ENCODE measurements around the gene UBC.
"Not testable (repeated sequence)": the region's sequence is repeated elsewhere in the genome, so short reads cannot be mapped to it uniquely, and the experiment has no call there.

UBC gene

DNA sequence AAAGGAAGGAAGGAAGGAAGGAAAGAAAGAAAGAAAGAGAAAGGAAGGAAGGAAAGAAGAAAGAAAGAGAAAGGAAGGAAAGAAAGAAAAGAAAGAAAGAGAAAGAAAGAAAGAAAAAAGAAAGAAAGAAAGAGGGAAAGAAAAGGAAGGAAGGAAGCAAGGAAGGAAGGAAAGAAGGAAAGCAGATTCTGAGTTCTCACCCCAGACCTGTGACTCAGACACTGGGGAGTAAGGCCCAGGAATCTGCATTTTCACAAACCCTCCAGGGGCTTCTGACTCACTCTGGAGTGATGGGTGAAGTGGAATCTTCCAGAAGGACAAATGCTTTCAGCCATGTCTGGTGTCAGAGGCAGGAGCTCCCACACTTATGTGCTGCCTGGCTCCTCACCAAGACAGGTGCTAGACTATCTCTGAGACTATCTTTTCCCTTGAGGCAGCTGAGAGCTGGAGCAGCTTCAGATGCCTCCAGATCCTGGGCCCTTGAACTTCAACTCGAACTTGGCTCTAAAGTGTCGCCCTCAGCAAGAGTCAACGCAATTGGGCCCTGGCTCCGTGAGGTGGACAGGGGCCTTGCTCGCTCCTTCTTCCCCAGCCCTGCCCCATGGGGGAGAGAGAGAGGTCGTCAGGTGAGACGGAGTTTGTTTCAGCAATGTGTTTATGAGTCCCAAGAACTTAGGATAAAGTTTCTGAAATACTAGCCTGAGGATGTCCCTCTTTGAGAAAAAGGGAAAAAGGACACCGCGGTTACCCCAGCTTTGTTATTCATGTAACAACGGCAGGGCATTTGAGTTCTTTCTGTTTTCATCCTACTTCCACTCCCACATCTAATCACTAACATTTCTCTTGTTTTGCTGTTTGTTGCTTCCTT lies 31.0 kb downstream of the UBC start:
- no peak for DNase-seq

DNA sequence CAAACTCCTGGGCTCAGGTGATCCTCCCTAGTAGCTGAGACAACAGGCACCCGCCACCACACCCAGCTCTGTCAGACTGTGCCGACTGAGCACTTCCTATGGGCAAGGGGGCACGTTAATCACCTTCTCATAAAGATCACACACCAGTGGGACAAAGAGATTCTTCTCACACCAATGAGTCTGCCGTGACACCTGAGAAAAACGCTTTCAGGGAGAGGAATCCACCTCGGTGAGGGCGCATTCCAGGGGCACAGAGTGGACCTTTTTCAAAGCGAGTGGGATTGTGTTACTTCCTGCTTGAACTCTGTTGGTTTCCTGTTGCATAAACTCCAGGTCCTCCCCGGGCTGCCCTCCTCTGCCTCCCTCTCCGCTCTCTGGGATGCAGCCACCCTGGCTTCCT lies 33.3 kb downstream of the UBC start:
- no peak for DNase-seq

GRCh38 chr12:124880335-124880734 lies 34.1 kb downstream of the UBC start:
- DNase-seq: not testable (repeated sequence)

DNA sequence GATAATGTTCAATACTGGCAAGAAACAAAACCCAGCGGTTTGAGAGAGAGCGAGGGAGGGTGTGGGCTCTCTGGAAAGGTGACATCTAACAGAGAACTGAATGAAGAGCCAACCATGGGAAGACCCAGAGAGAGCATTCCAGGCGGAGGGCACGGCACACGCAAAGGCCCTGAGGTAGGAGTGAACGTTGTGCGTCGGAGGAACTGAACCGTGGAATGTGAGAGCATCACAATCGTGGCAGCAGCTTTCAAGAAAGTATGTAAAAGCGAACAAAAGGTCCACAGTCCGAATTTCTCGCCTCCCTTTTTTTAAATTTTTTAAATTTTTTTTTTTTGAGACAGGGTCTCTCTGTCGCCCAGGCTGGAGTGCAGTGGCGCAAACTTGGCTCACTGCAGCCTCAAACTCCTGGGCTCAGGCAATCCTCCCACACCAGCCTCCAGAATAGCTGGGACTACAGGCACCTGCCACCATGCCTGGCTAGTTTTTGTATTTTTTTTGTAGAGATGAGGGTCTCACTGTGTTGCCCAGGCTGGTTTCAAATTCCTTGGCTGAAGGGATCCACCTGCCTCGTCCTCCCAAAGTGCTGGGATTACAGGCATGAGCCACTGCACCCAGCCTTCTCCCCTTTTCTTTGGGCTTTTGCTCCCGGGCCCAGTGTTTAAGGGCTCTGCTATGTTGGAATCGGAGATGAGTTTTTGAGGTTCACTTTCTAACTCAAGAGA lies 35.5 kb downstream of the UBC start:
- no peak for DNase-seq

DNA sequence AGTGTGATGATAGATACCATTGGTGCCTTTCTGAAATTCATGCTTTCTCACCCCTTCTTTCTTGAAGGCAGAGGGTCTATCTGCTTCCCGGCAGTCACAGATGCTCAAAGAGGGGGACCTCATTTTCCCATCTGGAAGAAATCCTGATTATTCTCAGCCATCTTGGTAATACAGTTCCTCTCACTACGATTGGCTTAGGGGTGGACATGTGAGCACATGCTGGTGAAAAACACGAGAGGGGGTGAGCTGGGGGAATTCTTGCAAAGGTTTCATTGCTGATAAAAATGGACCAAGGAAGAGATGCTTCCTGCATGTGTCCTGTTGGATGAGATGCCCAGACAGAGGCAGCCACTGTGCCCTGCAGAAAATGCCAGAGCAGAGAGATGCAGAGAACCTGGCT lies 37.0 kb downstream of the UBC start:
- no peak for DNase-seq

DNA sequence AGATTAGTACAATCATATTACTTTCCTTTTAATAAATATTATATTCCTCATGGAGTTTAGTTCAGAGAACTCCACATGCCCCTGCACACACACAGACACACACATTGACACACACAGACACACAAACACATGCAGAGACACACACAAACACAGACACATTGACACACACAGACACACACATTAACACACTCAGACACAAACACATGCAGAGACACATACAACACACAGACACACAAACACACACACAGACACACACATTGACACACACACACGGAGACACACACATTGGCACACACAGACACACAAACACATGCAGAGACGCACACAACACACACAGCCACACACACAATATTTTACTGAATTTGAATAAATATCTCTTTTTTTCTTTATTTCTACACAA lies 38.3 kb downstream of the UBC start:
- no peak for DNase-seq

DNA sequence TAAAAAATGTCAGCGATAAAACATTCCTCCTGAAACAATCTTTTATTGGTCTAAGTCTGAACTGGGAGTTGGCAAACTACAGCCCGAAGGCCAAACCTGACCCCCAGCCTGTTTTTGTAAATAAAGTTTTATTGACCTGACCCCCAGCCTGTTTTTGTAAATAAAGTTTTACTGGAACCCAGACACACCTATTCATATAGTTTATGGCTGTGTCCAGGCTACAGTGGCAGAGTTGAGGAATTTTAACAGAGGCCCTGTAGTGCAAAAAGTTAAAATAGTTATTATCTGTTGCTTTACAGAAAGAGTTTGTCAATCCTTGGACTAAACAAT lies 38.7 kb downstream of the UBC start:
- no peak for DNase-seq

- no peak for DNase-seq
These were observed 39.3 kb downstream of the UBC start for GRCh38 chr12:124874988-124875802.

DNA sequence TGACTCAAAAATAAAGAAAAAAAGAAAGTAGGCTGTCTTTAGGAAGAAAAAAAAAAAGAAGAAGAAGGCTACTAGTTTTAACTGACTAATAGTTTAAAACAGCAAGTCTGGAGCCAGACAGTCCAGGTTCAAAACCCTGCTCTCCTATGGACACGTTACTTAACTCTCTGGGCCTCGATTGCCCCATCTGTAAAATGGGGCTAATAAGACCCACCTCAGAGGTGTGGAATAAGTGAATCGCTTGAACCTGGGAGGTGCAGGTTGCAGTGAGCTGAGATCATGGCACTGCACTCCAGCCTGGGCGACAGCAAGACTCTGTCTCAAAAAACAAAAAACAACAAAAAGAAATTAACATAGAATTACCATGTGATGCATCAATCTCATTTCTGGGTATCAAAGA lies 40.3 kb downstream of the UBC start:
- no peak for DNase-seq

GRCh38 chr12:124872068-124872719 lies 42.3 kb downstream of the UBC start:
- no peak for DNase-seq

DNA sequence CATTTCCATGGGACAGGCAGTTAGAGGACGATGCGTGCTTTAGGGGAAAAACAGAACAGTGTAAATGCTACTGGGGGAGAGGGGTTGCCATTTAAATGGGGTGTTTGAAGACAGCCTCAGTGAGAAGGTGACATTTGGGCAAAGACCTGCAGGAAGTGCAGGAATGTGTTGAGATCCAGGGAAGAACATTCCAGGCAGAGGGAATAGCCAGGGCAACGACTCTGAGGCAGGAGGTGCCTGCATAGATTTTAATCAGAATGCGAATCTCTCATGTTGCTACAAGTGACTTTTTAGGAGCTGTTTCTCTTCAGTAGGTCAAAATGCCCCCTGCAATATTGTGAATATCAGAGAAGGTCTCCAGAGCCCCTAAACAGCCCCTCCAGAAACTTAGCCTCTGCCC lies 43.2 kb downstream of the UBC start:
- no peak for DNase-seq

- DNase-seq: no peak
These were observed 43.9 kb downstream of the UBC start for GRCh38 chr12:124870515-124870914.

- no peak for DNase-seq
These were observed 45.3 kb downstream of the UBC start for GRCh38 chr12:124869059-124869665.

DNA sequence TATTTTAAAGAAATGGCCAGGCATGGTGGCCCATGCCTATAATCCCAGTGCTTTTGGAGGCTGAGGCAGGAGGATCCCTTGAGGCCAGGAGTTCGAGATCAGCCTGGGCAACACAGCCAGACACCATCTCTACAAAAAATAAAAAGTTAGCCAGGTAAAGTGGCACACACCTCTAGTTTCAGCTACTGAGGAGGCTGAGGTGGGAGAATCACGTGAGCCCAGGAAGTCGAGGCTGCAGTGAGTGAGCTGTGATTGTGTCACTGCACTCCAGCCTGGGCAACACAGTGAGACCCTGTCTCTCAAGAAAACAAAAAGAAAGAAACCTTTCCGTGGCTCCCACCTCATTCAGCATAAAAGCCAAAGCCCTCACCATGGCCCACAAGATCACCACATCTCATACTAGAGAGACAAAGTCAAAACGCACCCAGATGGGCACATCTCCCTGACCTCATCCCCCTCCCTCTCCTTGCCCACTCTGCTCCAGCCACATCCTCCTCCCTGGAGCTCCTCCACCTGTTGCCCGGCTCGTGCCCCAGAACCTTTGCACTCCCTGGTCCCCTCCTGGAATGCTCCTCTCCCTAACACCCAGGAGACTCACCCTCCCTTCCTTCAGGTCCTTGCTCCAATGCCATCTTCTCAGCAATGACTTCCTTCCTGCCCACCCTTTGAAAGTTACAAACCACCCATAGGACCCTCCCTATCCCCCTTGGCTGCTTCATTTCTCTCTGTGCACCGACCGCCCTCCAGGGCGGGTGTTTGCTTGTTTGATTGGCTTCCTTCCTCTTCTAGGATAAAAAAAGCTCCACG lies 46.0 kb downstream of the UBC start:
- DNase-seq: no peak

GRCh38 chr12:124867401-124867930 lies 47.0 kb downstream of the UBC start:
- DNase-seq: no peak

GRCh38 chr12:124866883-124867400 lies 47.5 kb downstream of the UBC start:
- DNase-seq: no peak

DNA sequence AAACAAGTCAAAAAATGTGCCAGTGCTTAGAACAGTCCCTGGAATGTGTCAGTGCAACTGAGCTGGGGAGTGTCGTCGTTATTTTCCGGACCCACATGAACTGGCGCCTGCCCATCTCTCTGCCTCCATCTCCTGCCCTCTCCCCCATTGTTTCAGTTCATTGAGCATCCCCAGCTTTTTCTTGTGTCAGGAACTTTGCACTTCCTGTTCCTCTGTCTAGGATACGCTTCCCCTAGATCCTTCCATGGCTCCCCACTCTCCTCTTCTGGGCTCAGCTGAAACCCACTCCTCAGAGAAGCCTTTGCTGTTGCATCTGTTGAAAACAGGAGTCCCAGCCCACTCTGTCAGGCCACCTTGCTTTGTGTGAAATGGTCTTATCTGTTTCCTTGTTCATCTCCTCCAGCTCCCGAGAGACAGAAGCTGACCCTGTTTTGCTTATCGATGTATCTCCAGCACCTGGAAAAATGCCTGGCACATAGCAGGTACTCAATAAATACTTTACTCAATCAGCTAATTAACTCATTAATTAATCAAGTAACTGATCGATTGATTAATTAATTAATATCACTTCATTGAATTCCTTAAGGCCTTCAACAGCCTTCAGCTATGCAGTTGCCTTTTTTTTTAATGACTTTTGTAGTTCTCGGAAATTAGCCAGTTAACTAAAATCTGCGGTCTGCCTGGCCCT lies 48.1 kb downstream of the UBC start:
- no peak for DNase-seq

GRCh38 chr12:124865728-124866127 lies 48.7 kb downstream of the UBC start:
- DNase-seq: no peak

DNA sequence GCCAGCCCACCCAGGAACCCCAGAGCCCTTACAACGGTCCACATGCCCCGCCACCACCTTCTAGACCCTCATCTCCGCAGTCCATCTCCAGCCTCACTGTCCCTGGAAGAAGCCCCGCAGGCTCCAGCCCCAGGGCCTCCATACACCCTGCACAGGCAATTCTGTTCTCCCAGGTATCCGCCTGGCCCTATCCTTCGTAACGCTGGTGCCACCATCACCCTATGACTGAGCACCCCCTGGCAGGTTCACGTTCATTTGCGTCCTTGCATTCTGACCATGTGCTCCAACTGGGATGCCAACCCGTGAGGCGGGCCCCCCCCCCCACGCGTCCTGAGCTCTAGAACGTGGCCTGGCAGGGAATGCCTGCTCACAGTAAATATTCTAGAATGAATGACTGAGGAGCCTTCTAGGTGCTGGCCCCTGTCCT lies 50.1 kb downstream of the UBC start:
- no peak for DNase-seq
